Mesenchymal stem cell (in vitro differentiated cells and primary cell): Measurements from ENCODE around the gene CAMK2D.

Experiments used
- DNase-seq: peaks from one replicate; pipeline ENCODE4 v3.0.0-alpha.2; 2013
- H2AFZ ChIP-seq: one replicate; pipeline ENCODE4 v1.6.1; 2013; ENCODE audit warnings: low read depth, mild to moderate bottlenecking, control low read depth, inconsistent platforms, low read length, moderate library complexity
- H2AK5ac ChIP-seq: 2 replicates; pipeline ENCODE4 v1.6.1; 2013; ENCODE audit warnings: low read length, moderate library complexity, mild to moderate bottlenecking, inconsistent platforms; ENCODE audit not compliant: severe bottlenecking
- H2BK120ac ChIP-seq: one replicate; pipeline ENCODE4 v1.6.1; 2013; ENCODE audit warnings: low read depth, mild to moderate bottlenecking, inconsistent platforms, low read length, moderate library complexity
- H2BK12ac ChIP-seq, 2 experiments: one replicate each; pipeline ENCODE4 v1.6.1; 2013; ENCODE audit warnings: inconsistent platforms in 2 of 2, low read length in 2 of 2, mild to moderate bottlenecking in 2 of 2, moderate library complexity in 2 of 2, control low read depth in 1 of 2
- H2BK15ac ChIP-seq: one replicate; pipeline ENCODE4 v1.6.1; 2013; ENCODE audit warnings: mild to moderate bottlenecking, low read depth, inconsistent platforms; ENCODE audit not compliant: poor library complexity, severe bottlenecking
- H2BK5ac ChIP-seq: 2 replicates; pipeline ENCODE4 v1.6.1; 2013; ENCODE audit warnings: low read depth, mild to moderate bottlenecking, low read length, control low read depth, inconsistent platforms; ENCODE audit not compliant: poor library complexity, severe bottlenecking
- H3K14ac ChIP-seq, 2 experiments: one replicate each; pipeline ENCODE4 v1.6.1; 2013; ENCODE audit warnings: inconsistent platforms in 2 of 2, low read length in 2 of 2, control low read depth in 1 of 2, mild to moderate bottlenecking in 1 of 2, moderate library complexity in 1 of 2
- H3K18ac ChIP-seq, 2 experiments: one replicate each; pipeline ENCODE4 v1.6.1; 2013; ENCODE audit warnings: inconsistent platforms in 2 of 2, low read length in 2 of 2, control low read depth in 1 of 2, low read depth in 1 of 2, mild to moderate bottlenecking in 1 of 2
- H3K23ac ChIP-seq, 2 experiments: one replicate each; pipeline ENCODE4 v1.6.1; 2013; ENCODE audit warnings: inconsistent platforms in 2 of 2, low read length in 2 of 2, mild to moderate bottlenecking in 2 of 2, moderate library complexity in 2 of 2, control low read depth in 1 of 2
- H3K27ac ChIP-seq: 2 replicates; pipeline ENCODE4 v1.5.1; 2013; ENCODE audit warnings: mild to moderate bottlenecking, moderate library complexity, low read length, control low read depth, inconsistent platforms; ENCODE audit not compliant: poor library complexity, severe bottlenecking
- H3K27me3 ChIP-seq, 2 experiments: 2 replicates each; pipeline versions ENCODE4 v1.6.1 to v1.7.0; 2013; ENCODE audit warnings: low read length in 2 of 2, mild to moderate bottlenecking in 2 of 2, moderate library complexity in 2 of 2, control low read depth in 1 of 2, inconsistent platforms in 1 of 2; ENCODE audit not compliant: control insufficient read depth in 1 of 2, insufficient read depth in 1 of 2
- H3K36me3 ChIP-seq, 2 experiments: 2 replicates each; pipeline versions ENCODE4 v1.6.1 to v1.7.0; 2013; ENCODE audit warnings: low read length in 2 of 2, control low read depth in 1 of 2, inconsistent platforms in 1 of 2, low read depth in 1 of 2, mild to moderate bottlenecking in 1 of 2; ENCODE audit not compliant: insufficient read depth in 2 of 2, control insufficient read depth in 1 of 2
- H3K4ac ChIP-seq, 2 experiments: one replicate each; pipeline ENCODE4 v1.6.1; 2013; ENCODE audit warnings: inconsistent platforms in 2 of 2, low read length in 2 of 2, mild to moderate bottlenecking in 2 of 2, moderate library complexity in 2 of 2, control low read depth in 1 of 2, low read depth in 1 of 2
- H3K4me1 ChIP-seq: 2 replicates; pipeline ENCODE4 v1.6.1; 2013; ENCODE audit warnings: low read depth, low read length, control low read depth; ENCODE audit not compliant: control insufficient read depth, insufficient read depth
- H3K4me2 ChIP-seq: 2 replicates; pipeline ENCODE4 v1.6.1; 2013; ENCODE audit warnings: low read length, mild to moderate bottlenecking, inconsistent platforms; ENCODE audit not compliant: poor library complexity, severe bottlenecking
- H3K4me3 ChIP-seq, 2 experiments: 2 replicates each; pipeline versions ENCODE4 v1.5.1 to v1.7.0; 2013; ENCODE audit warnings: low read length in 2 of 2, mild to moderate bottlenecking in 2 of 2, control low read depth in 1 of 2, low read depth in 1 of 2; ENCODE audit not compliant: insufficient read depth in 1 of 2
- H3K79me1 ChIP-seq: replicated peaks from 2 replicates; pipeline ENCODE4 v1.6.1; 2013; ENCODE audit warnings: mild to moderate bottlenecking, control low read depth, low read length, inconsistent platforms; ENCODE audit not compliant: poor library complexity, severe bottlenecking
- H3K9ac ChIP-seq: 2 replicates; pipeline ENCODE4 v1.7.0; 2013; ENCODE audit warnings: mild to moderate bottlenecking, low read length, moderate library complexity
- H3K9me3 ChIP-seq: 2 replicates; pipeline ENCODE4 v1.7.0; 2013; ENCODE audit warnings: mild to moderate bottlenecking, low read length; ENCODE audit not compliant: control insufficient read depth
- H4K8ac ChIP-seq: one replicate; pipeline ENCODE4 v1.6.1; 2013; ENCODE audit warnings: inconsistent platforms, mild to moderate bottlenecking, low read length, moderate library complexity
- H4K91ac ChIP-seq: one replicate; pipeline ENCODE4 v1.6.1; 2013; ENCODE audit warnings: mild to moderate bottlenecking, low read length, inconsistent platforms
- WGBS: methylation state at CpG from one replicate; pipeline ENCODE4 v1.1.7; 2013; ENCODE audit warnings: mixed read lengths; 5-methylcytosine and 5-hydroxymethylcytosine counted together

Gene CAMK2D

DNA sequence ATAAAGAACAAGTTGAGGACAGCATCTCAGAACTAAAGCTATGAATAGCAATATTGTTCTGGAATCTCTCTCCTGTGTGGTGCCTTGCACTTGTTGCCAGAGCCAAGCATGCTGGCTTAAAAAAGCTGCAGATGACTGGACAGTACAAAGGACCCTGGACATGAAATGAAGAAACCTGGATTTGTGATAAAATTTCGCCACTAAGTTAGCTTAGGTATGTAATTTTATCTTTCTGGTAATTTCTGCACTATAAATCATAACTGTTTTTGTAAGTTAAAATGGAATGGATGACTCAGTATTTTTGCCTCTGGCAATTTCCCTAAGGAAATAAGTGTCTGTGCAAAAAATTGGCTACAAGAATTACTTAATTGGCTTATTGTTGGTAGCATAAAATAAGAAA, 317.2 kb downstream of the CAMK2D start:
- H3K27ac ChIP-seq = no peak overlapping the region
- no peak overlapping the region for H2AFZ ChIP-seq
- no peak overlapping the region for H2BK15ac ChIP-seq
- H4K8ac ChIP-seq = no peak overlapping the region
- no peak overlapping the region for H3K4ac ChIP-seq
- no peaks in the 10 kb centered on the region for H3K27me3 ChIP-seq
- H3K23ac ChIP-seq = no peak overlapping the region
- H3K9ac ChIP-seq = peak overlapping the region; percentile 90
- no peak overlapping the region for H4K91ac ChIP-seq
- no peak overlapping the region for H3K4me2 ChIP-seq
- H2AK5ac ChIP-seq = no peak overlapping the region
- H3K9me3 ChIP-seq = peaks cover 4% of the 10 kb centered on the region
- no peaks in the 10 kb centered on the region for H3K4me1 ChIP-seq
- H2BK12ac ChIP-seq = no peak overlapping the region
- peaks cover 0 to 10% of the 10 kb centered on the region in 2 experiments for H3K36me3 ChIP-seq
- H3K4me3 ChIP-seq = no peak overlapping the region
- H3K14ac ChIP-seq = no peak overlapping the region
- H2BK120ac ChIP-seq = no peak overlapping the region
- DNase-seq = peak; percentile 17
- peaks cover under 1% of the 10 kb centered on the region for H3K79me1 ChIP-seq
- WGBS = 60% methylated on average over 1 of the region's 1 CpG
- H3K18ac ChIP-seq = no peak overlapping the region
- H2BK5ac ChIP-seq = no peak overlapping the region

DNA sequence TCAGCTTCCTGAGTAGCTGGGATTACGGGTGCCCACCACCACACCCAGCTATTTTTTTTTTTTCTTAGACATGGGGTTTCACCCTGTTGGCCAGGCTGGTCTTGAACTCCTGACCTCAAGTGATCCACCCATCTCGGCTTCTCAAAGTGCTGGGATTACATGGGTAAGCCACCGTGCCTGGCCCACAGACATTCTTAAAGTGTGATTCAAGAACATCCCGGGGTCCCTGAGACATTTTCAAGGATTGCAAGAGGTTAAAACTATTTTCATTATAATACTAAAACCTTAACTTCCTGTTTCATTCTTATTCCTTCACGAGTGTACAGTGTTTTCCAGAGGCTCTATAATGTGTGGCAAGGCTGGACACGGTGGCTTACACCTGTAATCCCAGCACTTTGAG, 318.7 kb downstream of the CAMK2D start:
- no peak overlapping the region for H2AK5ac ChIP-seq
- peaks cover 4% of the 10 kb centered on the region for H3K9me3 ChIP-seq
- peak overlapping the region; percentile 66 for H2BK15ac ChIP-seq
- no peak overlapping the region for H3K14ac ChIP-seq
- H3K27ac ChIP-seq = no peak overlapping the region
- H3K4me2 ChIP-seq = no peak overlapping the region
- H3K23ac ChIP-seq = no peak overlapping the region
- H3K36me3 ChIP-seq = peaks cover 0 to 3% of the 10 kb centered on the region in 2 experiments
- DNase-seq = no peak
- H2BK120ac ChIP-seq = no peak overlapping the region
- no peak overlapping the region for H4K91ac ChIP-seq
- 63% methylated on average over 6 of the region's 6 CpGs for WGBS
- no peak overlapping the region for H3K4ac ChIP-seq
- H3K27me3 ChIP-seq = no peaks in the 10 kb centered on the region
- H3K9ac ChIP-seq = no peak overlapping the region
- no peak overlapping the region for H3K18ac ChIP-seq
- H2BK5ac ChIP-seq = no peak overlapping the region
- no peak overlapping the region for H2AFZ ChIP-seq
- no peak overlapping the region for H2BK12ac ChIP-seq
- no peak overlapping the region for H3K4me3 ChIP-seq
- H3K4me1 ChIP-seq = no peaks in the 10 kb centered on the region
- H3K79me1 ChIP-seq = no peaks in the 10 kb centered on the region
- H4K8ac ChIP-seq = no peak overlapping the region

GRCh38 chr4:113440371-113440770, 321.2 kb downstream of the CAMK2D start:
- Histone ChIP-seq H3K4me1 (no peaks in the 10 kb centered on the region), H3K9me3 (no peaks in the 10 kb centered on the region), H3K4me3 (no peak overlapping the region), H2BK15ac (no peak overlapping the region), H2AFZ (no peak overlapping the region), H3K4ac (no peak overlapping the region), H3K27ac (no peak overlapping the region), H2AK5ac (no peak overlapping the region), H3K27me3 (no peaks in the 10 kb centered on the region), H3K36me3 (no peaks in the 10 kb centered on the region), H2BK5ac (no peak overlapping the region), H3K79me1 (no peaks in the 10 kb centered on the region), H3K18ac (peak overlapping the region in 1 of 2 experiments; percentile 9), H3K4me2 (no peak overlapping the region), H4K91ac (peak overlapping the region; percentile 39), H3K14ac (no peak overlapping the region), H3K23ac (no peak overlapping the region), H3K9ac (no peak overlapping the region), H2BK12ac (no peak overlapping the region), H2BK120ac (no peak overlapping the region), H4K8ac (no peak overlapping the region)
- WGBS = no CpG with 5 or more reads among the region's 4 CpGs
- no peak for DNase-seq

DNA sequence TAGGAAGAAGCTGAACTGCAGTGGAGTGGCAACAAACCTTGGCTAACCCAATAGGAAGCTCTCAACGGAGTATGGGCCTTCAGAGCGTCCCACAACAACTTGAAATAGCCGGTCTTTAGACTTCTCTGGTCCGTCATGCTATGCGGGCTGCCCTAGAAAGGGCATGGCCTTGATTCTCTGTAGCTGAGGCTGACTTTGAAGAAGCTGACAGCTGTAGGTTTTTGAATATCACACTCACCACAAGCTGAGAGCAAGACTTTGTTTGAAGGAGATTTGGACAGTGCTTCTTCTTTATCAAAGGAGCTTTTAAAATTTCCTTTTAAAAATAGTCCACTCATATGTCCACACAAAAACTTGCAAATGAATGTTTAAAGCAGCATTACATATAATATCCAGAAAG, 322.9 kb downstream of the CAMK2D start:
- H3K14ac ChIP-seq = no peak overlapping the region

More for the DNA sequence above, 322.9 kb downstream of the CAMK2D start:
- Histone ChIP-seq H2BK120ac (no peak overlapping the region), H3K27ac (no peak overlapping the region), H4K8ac (no peak overlapping the region), H3K9ac (no peak overlapping the region), H3K27me3 (no peaks in the 10 kb centered on the region), H3K4ac (no peak overlapping the region), H3K36me3 (no peaks in the 10 kb centered on the region), H3K18ac (peak overlapping the region in 1 of 2 experiments; percentile 5), H2BK12ac (peak overlapping the region in 1 of 2 experiments; percentile 75), H2BK5ac (no peak overlapping the region), H2BK15ac (peak overlapping the region; percentile 36), H3K23ac (no peak overlapping the region), H3K4me2 (no peak overlapping the region), H2AFZ (no peak overlapping the region), H3K4me1 (no peaks in the 10 kb centered on the region), H3K9me3 (no peaks in the 10 kb centered on the region), H3K79me1 (no peaks in the 10 kb centered on the region), H2AK5ac (no peak overlapping the region), H4K91ac (no peak overlapping the region), H3K4me3 (no peak overlapping the region)
- WGBS = 99% methylated on average over 5 of the region's 5 CpGs
- DNase-seq = no peak
